Suppressor macrophage (primary cell): ENCODE data around the gene MYO7B.
"Not testable (repeated sequence)": the region's sequence is repeated elsewhere in the genome, so short reads cannot be mapped to it uniquely, and the experiment has no call there.

Experiments used
- DNase-seq, 4 experiments: peaks; one replicate each; pipeline ENCODE4 v3.0.0-alpha.2; 2020 to 2022

Gene MYO7B

GRCh38 chr2:127552846-127553245, 17.4 kb downstream of the MYO7B start:
- DNase-seq: no peak

GRCh38 chr2:127558911-127559310, 23.4 kb downstream of the MYO7B start:
- no peak for DNase-seq

GRCh38 chr2:127559454-127559853, 24.0 kb downstream of the MYO7B start:
- peak in 2 of 4 experiments; percentile 8 to 18 for DNase-seq

- peak; percentile 59 to 81 (median 76) for DNase-seq
Measured at GRCh38 chr2:127560201-127560930, 24.9 kb downstream of the MYO7B start.

- no peak for DNase-seq
Measured at GRCh38 chr2:127560931-127561280, 25.4 kb downstream of the MYO7B start.

- no peak for DNase-seq
Measured at GRCh38 chr2:127561371-127561770, 25.9 kb downstream of the MYO7B start.

GRCh38 chr2:127562936-127563335, 27.5 kb downstream of the MYO7B start:
- peak; percentile 11 to 66 (median 48) for DNase-seq

GRCh38 chr2:127563458-127564428, 28.3 kb downstream of the MYO7B start:
- peak; percentile 14 to 61 (median 57) for DNase-seq

GRCh38 chr2:127564429-127565260, 29.2 kb downstream of the MYO7B start:
- no peak for DNase-seq

- DNase-seq: no peak
Measured at GRCh38 chr2:127565261-127566138, 30.0 kb downstream of the MYO7B start.

GRCh38 chr2:127566139-127566417, 30.6 kb downstream of the MYO7B start:
- no peak for DNase-seq

GRCh38 chr2:127566576-127566975, 31.1 kb downstream of the MYO7B start:
- no peak for DNase-seq

- DNase-seq: no peak
Measured at GRCh38 chr2:127567351-127567854, 31.9 kb downstream of the MYO7B start.

- DNase-seq: no peak
Measured at GRCh38 chr2:127568128-127568527, 32.6 kb downstream of the MYO7B start.

GRCh38 chr2:127569666-127570065, 34.2 kb downstream of the MYO7B start:
- no peak for DNase-seq

GRCh38 chr2:127570282-127571250, 35.1 kb downstream of the MYO7B start:
- DNase-seq: no peak

- not testable (repeated sequence) for DNase-seq
Measured at GRCh38 chr2:127572352-127572751, 36.9 kb downstream of the MYO7B start.

GRCh38 chr2:127572841-127573240, 37.4 kb downstream of the MYO7B start:
- DNase-seq: no peak

- DNase-seq: no peak
Measured at GRCh38 chr2:127573298-127573697, 37.8 kb downstream of the MYO7B start.

- DNase-seq: no peak
Measured at GRCh38 chr2:127573771-127574170, 38.3 kb downstream of the MYO7B start.

GRCh38 chr2:127574656-127575055, 39.2 kb downstream of the MYO7B start:
- DNase-seq: no peak
